Gastrocnemius medialis (tissue), 4 donors: Measurements from ENCODE around the gene ZFP64. TPM values are rescaled to one million over a fixed set of nuclear protein-coding genes. Genes with fewer than 3 reads are reported as not detected.

Experiments
- ATAC-seq, 2 donors: fragments of 150-250 bp; one replicate each; pipeline ENCODE4 v1.9.1; 2016
- DNase-seq, 2 donors: peaks; one replicate each; pipeline ENCODE4 v3.0.0-alpha.2; 2019
- H3K27ac ChIP-seq, 4 donors: fragments of 200-600 bp; sonication (generic); 1 replicate in 1 of 4; 2 replicates in 3 of 4; pipeline ENCODE4 v1.5.1; 2016 to 2018; ENCODE audit warnings: mild to moderate bottlenecking in 2 of 4, moderate library complexity in 1 of 4
- H3K27me3 ChIP-seq, 3 donors: fragments of 200-600 bp; sonication (generic) in 2 of 3; 1 replicate in 1 of 3; 2 replicates in 2 of 3; pipeline versions ENCODE4 v1.5.1 to v1.6.0; 2016 to 2019; ENCODE audit warnings: mild to moderate bottlenecking in 1 of 3, moderate library complexity in 1 of 3
- H3K36me3 ChIP-seq, 2 donors: fragments of 200-600 bp; sonication (generic) in 1 of 2; one replicate each; pipeline ENCODE4 v1.5.1; 2017 to 2018
- H3K4me1 ChIP-seq, 2 donors: fragments of 200-600 bp; sonication (generic) in 1 of 2; one replicate each; pipeline ENCODE4 v1.5.1; 2016 to 2017; ENCODE audit warnings: mild to moderate bottlenecking in 2 of 2
- H3K4me3 ChIP-seq, 4 donors: fragments of 200-600 bp; sonication (generic) in 3 of 4; 1 replicate in 1 of 4; 2 replicates in 3 of 4; pipeline ENCODE4 v1.5.1; 2016 to 2019; ENCODE audit warnings: mild to moderate bottlenecking in 2 of 4
- H3K9me3 ChIP-seq, 3 donors: fragments of 200-600 bp; sonication (generic) in 2 of 3; 1 replicate in 1 of 3; 2 replicates in 2 of 3; pipeline ENCODE4 v1.5.1; 2016 to 2019
- CTCF ChIP-seq, 5 experiments: fragments of 450-650 bp in 3 of 5; fragments of 200-600 bp in 2 of 5; sonication (generic) in 2 of 5; IDR thresholded peaks in 4 of 5; conservative IDR thresholded peaks in 1 of 5; 1 replicate in 4 of 5; 2 replicates in 1 of 5; pipeline ENCODE4 v1.5.1; 2016 to 2019; ENCODE audit warnings: antibody characterized with exemption in 5 of 5, mild to moderate bottlenecking in 3 of 5, moderate library complexity in 3 of 5
- POLR2A ChIP-seq, 2 donors: fragments of 450-650 bp; IDR thresholded peaks; one replicate each; pipeline ENCODE4 v1.6.1; 2017; ENCODE audit warnings: antibody characterized with exemption in 2 of 2, mild to moderate bottlenecking in 2 of 2, moderate library complexity in 2 of 2
- in situ Hi-C, 4 donors: fragments of 200-750 bp; cut with MboI; loops; one replicate each; pipeline versions ENCODE4 v1.15.0 to v1.8.0; 2017; ENCODE audit warnings: low sequenced_read_pairs in 4 of 4
- intact Hi-C: fragments of 100-400 bp; cut with DNase I; formaldehyde crosslinking; loops from one replicate; pipeline ENCODE4 v1.15.1; 2023; ENCODE audit warnings: low total_unique reads
- total RNA-seq, 4 donors: library from RNA; depleted of rRNA; stranded (reverse); fragments of >200 nt; gene quantifications; one replicate each; pipeline versions ENCODE4 v1.1.0 to v1.2.3, GENCODE V29; 2016

ZFP64 gene
- total RNA-seq, 4 donors from 2014 or later, result 3.3 to 8.0 (median 3.9) TPM

- Histone ChIP-seq H3K4me1 (no peaks in the 10 kb centered on the region), H3K27ac (no peak overlapping the region), H3K4me3 (no peak overlapping the region), H3K9me3 (no peaks in the 10 kb centered on the region), H3K36me3 (peaks cover 0 to 4% of the 10 kb centered on the region in 2 donors), H3K27me3 (no peaks in the 10 kb centered on the region)
- no peak for ATAC-seq
- no peak for TF ChIP-seq POLR2A (IDR thresholded peaks at IDR 0.05)
- no peak for TF ChIP-seq CTCF (IDR thresholded peaks at IDR 0.05 in 4 of 5, conservative IDR thresholded peaks at IDR 0.05 in 1 of 5)
- intact Hi-C loops (no loop called here), in situ Hi-C loops (no loop called here)
- DNase-seq, result no peak
Observed at GRCh38 chr20:52178691-52179090, 12.9 kb downstream of the ZFP64 start.

DNA sequence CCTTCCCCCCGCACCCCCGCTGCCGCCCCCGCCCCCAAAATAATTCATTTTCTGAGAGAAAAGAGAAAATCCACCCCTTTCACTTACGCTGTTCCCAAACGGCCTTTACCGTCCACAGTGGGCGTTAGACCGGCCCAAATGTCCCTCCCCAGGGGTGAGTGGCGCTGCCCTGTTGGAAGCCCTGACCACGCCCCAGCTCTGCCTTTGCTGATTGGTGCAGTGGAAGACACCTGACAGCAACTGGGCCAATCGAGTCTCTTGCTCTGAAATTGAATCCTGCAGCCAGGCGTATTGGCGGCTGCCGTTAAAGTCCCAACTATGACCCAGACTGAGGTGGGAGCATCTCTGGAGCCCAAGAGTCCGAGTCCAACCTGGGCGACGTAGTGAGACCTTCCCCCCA, 15.7 kb downstream of the ZFP64 start:
- Histone ChIP-seq H3K36me3 (peaks cover 0 to 8% of the 10 kb centered on the region in 2 donors), H3K27ac (no peak overlapping the region), H3K4me1 (no peaks in the 10 kb centered on the region), H3K4me3 (no peak overlapping the region), H3K9me3 (no peaks in the 10 kb centered on the region), H3K27me3 (no peaks in the 10 kb centered on the region)
- no peak for ATAC-seq
- in situ Hi-C loops, result no loop called here
- intact Hi-C loops, result no loop called here
- TF ChIP-seq CTCF (IDR thresholded peaks at IDR 0.05 in 4 of 5, conservative IDR thresholded peaks at IDR 0.05 in 1 of 5), result no peak
- no peak for TF ChIP-seq POLR2A (IDR thresholded peaks at IDR 0.05)
- DNase-seq, result no peak

DNA sequence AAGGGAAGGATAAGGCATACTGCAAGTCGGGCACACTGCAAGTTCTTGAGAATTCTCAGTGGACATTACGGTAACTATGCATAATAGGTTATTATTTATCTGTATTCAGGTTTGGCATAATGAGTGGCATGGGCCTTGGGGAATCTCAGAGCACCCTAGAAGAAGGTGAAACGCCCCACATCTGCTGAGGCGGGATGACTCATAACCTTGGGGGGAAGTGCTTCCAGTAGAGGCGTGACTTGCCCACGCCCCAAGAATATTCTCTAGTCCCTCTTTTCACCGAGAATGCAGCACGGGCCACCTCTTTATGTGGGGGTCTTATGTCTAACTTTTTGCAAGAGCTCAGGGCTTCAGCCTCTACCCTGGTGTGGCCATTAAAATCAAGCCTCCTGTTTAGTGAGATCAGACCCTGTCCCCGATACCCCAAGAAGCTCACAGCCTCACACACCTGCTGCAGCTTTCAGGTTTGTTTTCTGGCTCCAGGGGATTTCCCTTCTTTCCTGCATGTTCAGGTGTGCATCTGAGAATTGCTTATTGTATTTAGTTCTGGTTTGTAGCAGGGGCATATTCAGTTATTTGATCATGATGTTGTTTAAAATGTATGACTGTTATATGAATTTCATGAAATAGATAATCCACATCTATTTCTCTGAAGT, 19.1 kb downstream of the ZFP64 start:
- TF ChIP-seq POLR2A (IDR thresholded peaks at IDR 0.05), result no peak
- no peaks in the 10 kb centered on the region for H3K9me3 ChIP-seq
- in situ Hi-C loops (no loop called here), intact Hi-C loops (no loop called here)
- peaks cover 0 to 8% of the 10 kb centered on the region in 2 donors for H3K36me3 ChIP-seq
- no peaks in the 10 kb centered on the region for H3K27me3 ChIP-seq
- H3K4me3 ChIP-seq, result no peak overlapping the region
- DNase-seq, result no peak
- no peak for ATAC-seq
- H3K27ac ChIP-seq, result no peak overlapping the region
- no peaks in the 10 kb centered on the region for H3K4me1 ChIP-seq

- DNase-seq (no peak), ATAC-seq (no peak)
- TF ChIP-seq POLR2A (IDR thresholded peaks at IDR 0.05), result no peak
- TF ChIP-seq CTCF (IDR thresholded peaks at IDR 0.05 in 4 of 5, conservative IDR thresholded peaks at IDR 0.05 in 1 of 5), result no peak
- H3K27me3 ChIP-seq, result no peaks in the 10 kb centered on the region
- H3K4me3 ChIP-seq, result no peak overlapping the region
- H3K27ac ChIP-seq, result no peak overlapping the region
- intact Hi-C loops, result no loop called here
- peaks cover 0 to 8% of the 10 kb centered on the region in 2 donors for H3K36me3 ChIP-seq
- H3K9me3 ChIP-seq, result no peaks in the 10 kb centered on the region
- no peaks in the 10 kb centered on the region for H3K4me1 ChIP-seq
- in situ Hi-C loops, result no loop called here
Observed at GRCh38 chr20:52171025-52171424, 20.6 kb downstream of the ZFP64 start.

DNA sequence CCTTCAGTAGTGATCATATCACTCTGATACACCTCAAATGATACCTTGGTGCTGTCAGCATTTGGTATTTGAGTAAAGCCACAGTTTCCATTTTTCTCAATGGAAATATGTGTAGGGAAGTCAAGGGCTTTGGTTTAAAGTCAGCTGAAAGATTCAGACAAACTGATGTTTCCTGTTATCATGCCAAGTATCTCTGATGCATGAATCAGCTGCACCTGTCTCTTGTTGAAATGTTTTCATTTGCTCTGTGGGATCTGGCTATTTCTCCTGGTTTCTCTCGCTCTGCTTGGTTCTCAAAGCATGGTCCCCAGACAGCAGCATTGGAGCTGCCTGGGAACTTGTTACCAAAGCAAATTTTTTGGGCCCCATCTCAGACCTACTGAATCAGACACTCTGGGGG, 23.5 kb downstream of the ZFP64 start:
- Histone ChIP-seq H3K27me3 (no peaks in the 10 kb centered on the region), H3K27ac (no peak overlapping the region), H3K36me3 (peaks cover 0 to 25% of the 10 kb centered on the region in 2 donors), H3K9me3 (no peaks in the 10 kb centered on the region), H3K4me3 (no peak overlapping the region), H3K4me1 (no peaks in the 10 kb centered on the region)
- no peak for DNase-seq
- TF ChIP-seq POLR2A (IDR thresholded peaks at IDR 0.05), result no peak
- no peak for ATAC-seq
- intact Hi-C loops, result no loop called here
- in situ Hi-C loops, result no loop called here
